Measurements from ENCODE around the gene RPS18.

DNA sequence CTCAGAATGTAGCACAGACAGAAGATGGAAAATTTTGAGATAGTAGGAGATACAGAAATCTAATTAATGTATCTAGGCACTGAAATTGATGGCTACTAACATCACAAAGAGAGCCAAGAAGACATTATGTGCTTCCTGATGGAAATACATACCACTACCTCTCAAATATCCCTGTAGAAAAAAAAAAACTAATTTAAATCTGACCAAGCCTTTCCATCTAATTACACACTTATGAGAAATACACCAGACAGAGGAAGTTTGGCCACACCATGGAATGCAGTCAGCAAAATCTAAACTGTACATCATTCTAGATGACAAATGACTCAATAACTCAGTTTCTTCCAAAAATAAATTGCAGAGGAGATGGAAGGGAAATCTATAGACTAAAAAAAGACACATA lies 19.1 kb upstream of the RPS18 start:
- TF ChIP-seq EZH2phosphoT487 (IDR thresholded peaks at IDR 0.05; ENCODE audit: insufficient read depth, low read depth) (no peak), EZH2 (IDR thresholded peaks at IDR 0.05; ENCODE audit: insufficient read depth, poor library complexity, severe bottlenecking) (no peak)
